GM18519 (cell line): Measurements from ENCODE around the gene NTRK2.

ENCODE experiments used
- ATAC-seq: cut with Tn5 transposase; IDR thresholded peaks from one replicate; pipeline ENCODE4 v1.9.1; 2021; ENCODE audit warnings: mild to moderate bottlenecking, moderate library complexity; ENCODE audit not compliant: unreplicated experiment, low FRiP score

The NTRK2 gene

DNA sequence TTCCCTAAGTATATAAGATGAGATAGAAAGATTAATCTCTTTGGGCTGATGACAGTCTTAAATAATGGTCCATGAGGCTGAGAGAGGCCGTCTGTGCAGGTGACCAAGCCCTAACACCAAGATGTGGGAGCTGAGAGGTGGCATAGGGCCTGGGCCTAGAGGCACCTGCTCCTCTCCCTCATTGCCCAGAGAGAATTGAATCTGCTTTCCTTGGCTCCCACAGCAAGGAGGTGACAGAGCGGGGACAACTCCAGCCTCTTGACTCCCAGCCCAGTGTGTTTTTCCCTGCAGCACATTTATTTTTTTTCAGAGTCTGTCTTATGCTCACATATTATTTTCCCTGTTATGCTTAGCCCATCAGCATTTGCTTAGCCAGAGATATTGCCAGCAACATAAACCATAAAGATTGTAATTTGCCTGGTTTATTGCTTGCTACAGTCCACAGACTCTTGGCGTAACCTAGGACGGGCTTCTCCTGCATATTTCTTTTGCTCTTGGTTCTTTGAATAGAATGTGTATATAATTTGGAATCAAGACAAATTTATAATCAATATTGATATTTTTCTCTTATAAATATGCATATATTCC is 105.6 kb downstream of the NTRK2 start:
- no peak for ATAC-seq

DNA sequence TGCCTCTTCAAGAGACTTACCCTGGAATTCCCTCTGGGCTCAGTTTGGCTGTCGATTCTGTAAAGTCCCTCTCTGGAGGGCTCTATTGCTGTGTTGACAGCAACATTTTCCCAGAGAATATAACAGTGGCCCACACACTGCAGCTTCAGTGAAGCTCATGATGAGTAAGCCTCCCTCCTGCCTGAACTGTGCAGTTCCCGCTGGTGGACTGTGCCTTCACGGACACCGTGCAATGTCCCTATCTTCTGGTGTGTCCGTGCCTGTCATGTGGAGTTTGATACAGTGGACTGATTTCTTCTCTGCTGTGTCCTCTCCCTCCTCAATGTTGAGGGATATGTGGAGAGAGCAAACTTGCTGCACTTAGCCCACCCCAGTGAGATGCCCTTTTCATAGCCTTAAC is 109.0 kb downstream of the NTRK2 start:
- no peak for ATAC-seq

DNA sequence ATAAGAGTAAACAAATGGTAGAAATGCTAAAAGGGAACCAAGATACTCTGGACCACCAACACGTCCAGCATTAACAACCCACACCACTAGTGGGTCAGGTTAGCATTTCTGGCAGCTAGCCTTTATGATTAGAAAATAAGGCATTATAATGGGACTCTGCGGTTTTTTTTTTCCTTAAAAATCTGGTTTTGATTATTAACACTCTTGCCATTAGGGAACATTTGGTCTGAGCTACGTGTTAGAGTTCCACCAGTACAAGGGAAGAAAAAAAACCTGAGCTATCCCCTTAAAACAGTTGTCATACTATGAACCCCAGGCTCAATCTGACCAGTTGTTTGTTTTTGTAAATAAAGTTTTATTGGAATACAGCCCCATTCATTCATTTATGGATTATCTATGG is 110.4 kb downstream of the NTRK2 start:
- no peak for ATAC-seq

DNA sequence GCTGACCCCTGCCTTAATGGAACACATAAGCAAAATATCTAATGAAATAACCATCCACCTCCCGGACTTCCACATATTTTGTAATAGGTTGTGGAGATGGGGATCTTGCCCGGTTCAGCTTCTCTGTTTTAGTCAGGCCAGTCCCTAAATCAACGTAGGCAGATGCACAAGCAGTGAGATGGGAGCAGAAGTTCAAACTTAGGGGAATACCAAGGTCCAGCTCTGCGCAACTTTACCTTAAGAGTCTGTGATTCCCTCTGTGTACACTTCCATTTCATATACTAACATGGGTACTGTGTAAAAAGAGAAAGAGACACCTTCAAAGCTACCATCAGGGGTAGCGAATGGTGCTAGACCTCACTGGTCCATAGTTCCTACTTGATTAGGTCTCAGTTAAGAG is 110.9 kb downstream of the NTRK2 start:
- ATAC-seq = no peak

DNA sequence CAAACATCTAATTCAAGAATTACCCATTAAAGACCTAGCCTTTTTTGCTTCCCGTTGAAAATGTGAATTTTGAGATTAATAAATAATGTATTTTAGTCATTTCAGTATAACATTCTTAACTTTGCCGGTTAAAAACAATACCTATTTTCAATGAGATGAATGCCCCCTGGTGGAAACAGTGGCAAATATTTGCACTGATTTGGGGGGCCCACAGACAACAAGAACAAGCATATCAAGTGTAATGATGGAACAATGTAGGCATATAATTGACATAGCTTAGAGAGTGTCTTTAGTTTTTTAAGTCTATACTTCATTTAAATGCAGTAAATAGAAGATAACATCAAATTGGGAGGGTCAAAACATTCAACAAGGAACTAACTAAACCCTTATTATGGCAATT is 111.9 kb downstream of the NTRK2 start:
- ATAC-seq = no peak

DNA sequence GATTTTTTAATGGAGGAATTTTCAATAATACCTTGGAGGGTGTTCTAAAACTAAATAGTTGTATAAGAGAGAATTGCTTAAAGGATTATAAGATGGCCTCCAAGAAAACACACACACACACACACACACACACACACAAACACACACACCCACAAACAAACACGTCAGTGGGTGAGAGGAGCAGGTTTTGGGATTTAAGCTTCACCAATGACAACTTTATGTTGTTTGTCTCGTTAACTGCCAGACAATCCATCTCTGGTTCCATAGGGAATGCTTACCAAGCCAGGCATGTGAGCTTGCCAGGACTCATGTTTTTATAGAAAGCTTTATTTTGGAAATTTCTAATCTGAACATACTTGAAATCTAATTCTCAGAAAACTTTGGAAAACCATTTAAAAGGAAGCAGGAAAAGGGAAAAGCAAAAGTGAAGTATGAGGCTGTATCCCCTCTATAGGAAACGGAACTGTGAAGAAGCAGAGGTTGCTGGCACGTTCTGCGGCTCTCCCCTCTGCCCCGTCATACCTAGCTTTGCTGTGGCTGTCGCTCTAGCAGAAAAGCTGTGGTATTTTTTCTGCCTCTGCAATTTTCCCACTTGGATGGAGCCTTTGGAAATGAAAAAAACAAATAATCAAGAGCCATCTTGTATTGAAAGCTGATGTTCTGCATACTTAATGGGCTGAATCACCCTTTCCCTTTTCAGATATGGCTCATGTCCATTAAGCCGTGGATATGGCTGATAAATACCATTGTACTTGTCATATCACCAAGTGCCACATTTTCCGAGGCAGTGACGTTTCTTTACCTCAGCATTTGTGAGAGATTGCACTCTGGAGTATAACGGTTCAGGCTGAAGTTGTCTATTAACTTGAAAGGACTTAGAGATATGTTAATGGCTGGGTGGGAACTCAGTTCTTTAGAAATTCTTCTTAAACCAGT is 112.7 kb downstream of the NTRK2 start:
- no peak for ATAC-seq

DNA sequence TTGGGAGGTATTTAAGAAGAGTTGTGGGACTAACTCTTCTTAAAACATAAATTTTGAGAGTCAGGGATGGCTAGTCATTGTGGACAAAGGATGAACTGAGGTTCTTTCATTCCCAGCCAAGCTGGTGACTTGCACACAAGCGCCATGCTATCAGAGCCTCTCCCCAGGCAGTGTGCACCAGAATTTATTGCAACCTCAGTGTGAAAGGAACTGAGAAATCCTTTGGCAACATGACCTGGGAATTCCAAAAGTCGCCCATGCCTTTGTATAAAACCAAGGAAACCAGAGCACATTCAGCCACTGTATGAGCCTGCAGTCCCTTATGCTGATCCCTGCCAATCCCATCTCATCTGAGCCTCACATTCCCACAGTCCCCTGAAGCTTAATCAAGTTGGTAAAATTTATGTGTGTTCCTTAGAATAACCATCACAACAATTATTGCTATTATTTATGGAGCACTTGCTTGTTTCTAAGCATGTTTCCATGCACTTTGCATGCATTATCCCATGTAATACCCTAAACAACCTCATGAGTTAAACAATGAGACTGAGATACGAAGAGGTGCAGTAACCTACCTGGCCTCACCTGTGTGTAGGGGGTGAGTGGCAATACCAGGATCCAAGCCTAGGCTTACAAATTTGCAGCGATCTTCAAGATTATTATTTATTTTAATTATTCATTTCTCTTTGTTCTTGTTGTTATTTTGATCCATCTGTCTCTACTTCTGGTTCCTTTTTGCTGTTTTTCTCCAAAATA is 116.4 kb downstream of the NTRK2 start:
- no peak for ATAC-seq

DNA sequence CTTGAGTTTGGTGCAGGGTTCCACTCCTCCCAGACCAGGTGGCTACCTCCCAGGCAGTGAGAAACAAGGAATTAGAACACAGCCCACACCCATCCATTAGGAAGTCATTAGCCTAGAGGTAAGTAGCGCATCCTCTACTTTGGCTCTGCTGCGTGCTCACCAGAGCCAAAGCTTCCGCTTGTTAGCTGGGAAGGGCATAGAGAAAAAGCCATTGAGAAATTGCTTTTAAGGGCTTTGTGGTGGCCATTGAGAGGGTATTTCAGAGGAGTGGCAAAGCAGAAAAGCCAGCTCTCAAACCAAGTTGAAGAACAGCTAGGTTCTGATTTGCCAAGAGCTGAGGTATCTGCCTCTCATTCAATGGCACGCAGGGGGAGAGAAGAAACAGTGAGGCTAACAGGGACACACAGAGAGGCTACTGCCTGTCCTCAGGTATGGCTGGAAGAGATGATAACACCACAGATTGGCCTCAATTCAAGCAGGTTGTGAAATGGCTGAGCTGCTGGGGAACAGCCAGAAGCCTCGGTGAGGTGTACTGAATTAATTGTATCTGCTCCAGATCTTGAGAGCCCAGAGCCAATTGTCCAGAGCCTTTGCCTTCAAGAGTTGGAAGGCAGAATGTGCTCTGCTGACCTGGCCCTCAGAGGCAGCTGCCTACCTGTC is 119.4 kb downstream of the NTRK2 start:
- ATAC-seq = no peak

DNA sequence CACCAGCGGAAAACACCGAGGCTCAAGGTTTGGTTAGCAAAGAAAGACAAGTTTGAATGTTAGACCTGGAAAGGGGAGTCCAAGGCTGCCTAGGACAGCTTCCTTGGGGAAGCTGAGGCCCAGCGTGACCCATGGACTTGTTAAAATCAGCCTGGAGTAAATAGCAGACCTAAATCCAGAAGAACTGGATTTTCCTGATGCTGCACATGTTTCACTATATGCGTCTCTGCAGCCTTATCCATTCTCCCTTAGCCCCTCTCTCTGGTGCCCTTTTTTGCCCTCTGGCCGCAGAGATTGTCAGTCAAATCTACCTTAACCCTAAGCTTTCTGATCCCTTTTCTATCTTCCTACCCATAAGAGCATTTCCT is 119.9 kb downstream of the NTRK2 start:
- no peak for ATAC-seq

DNA sequence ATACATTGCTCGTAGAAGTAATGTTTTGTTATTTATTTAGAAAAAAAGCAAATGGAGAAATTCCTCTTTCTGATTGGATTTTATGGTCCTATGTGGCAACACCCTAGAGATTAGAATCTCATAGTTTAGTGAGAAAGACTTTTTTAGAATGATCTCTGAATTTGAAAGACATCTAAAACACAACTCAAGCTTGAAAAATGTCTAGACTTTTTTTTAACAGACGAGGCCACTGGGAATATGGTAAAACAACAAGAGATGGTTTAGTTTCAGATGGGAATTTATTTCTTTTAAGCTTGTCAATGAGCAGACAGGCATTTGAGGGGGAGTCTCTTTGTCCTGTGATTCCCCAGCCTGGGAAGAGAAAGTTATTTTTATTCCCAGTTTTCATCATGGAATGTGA is 122.1 kb downstream of the NTRK2 start:
- ATAC-seq = no peak

DNA sequence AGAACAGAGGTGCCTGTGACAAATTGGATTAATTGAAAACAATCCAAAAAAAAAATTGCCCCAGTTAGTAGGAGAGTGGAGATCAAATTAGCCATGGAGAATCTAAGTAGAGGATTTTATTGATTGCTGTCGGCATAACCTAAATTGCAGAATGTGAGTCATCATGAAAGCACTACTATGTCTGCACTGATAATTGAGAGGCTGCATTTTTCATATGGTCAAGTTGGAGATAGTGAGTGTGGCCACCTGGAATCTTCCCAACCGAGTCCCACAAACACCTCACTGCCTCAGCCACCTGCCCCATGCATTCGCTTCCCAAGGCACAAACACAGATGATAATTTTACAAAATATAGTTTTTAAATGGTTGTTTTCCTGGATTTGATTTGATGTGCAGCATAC is 123.7 kb downstream of the NTRK2 start:
- no peak for ATAC-seq

DNA sequence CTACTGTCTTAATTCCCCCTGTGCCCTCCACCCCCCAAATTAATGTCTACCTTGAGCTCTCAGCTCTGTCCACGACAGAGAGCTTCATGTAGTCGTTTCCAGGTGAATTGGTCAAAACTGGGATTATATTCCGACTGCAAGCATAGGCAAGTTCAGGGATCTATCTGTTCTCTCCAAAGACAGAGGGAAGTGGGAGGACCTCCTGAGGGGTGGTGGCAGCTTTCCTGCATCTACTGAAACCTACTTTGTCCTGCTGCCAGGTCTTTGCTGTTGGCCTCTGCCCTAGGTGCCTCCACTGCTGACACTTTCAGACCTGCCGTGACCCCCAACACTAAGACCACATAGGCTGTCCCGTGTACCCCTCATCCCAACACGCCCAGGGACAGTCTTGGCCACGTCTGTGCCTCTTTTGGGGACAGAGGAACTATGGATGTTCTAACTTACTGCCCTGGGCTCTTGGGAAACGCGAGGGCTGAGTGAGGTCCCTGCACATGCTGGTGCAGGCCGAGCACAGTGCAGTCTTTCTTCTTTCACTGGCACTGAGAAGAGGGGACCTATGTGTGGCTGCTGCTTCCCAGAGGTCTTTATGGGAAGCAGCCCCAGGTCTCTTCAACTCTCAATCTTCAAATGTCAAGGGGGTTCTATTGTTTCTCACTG is 125.6 kb downstream of the NTRK2 start:
- ATAC-seq = no peak

DNA sequence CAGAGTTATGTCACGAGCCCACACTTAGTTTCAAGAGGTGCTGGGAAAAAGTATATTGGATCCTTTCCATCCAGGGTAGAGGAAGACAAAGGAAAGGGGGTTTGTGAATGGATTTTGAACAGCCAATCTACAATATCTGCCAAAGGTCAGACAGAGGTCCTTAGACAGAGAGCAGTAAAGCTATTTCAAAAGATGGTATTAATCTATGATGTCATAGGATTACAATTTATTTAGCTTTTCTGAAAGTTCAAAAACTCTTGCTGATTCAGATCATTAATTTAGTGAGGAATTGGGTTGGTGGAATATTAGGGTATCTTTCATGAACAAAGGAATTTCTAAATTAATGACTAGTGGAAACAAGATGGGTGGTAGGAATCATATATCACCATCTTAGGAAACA is 126.9 kb downstream of the NTRK2 start:
- ATAC-seq = no peak

DNA sequence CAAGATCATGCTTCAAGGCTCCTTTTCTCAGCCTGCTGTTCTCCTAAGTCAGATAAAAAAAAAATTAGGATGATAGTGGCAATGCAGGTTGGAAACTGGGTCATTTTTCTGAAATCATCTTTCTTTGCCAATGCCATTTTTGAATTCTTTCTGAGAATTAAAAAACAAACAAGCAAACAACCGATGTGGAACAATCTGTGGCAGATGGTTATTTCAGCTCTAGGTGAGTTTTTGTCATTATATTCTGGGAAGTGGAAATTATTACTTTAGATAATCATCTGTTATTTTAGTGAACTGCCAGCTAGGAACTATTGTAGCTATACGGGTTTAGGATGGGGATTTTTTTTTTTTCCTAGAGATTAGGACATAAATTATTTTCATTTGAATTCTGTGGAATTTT is 129.7 kb downstream of the NTRK2 start:
- ATAC-seq = no peak

DNA sequence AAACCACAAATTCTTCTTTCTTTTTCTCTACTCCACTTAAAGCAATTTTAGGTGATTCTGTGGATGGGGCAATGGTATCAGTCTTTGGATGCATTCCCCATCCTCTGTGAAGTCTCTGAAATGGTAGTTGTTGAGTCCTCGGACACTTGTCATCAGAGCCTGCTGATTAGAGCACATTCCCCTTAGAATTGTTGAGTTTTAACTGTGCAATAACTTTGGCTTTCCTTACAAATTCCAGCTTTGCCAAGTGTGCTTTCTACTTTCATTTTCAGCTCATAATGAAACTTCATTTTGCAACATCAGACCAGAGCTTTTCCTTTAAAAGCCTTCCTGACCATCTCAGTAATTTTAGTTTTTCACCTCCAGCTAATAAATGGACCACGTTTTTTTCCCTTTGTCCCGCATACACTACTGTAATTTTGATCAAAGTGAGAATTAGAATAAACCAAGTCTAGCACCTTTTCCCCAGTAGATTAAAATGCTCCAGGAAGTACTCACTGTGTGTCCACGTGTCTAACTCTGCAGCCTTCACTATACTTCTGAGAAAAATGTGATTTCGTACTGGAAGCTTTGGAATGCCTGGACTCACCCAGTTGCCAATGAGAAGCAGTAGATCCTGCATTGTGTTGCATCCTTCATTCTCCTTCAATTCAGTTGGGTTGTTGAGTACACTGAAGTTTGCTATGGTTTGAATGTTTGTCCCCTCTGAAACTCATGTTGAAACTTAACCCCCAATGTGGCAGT is 135.6 kb downstream of the NTRK2 start:
- no peak for ATAC-seq

DNA sequence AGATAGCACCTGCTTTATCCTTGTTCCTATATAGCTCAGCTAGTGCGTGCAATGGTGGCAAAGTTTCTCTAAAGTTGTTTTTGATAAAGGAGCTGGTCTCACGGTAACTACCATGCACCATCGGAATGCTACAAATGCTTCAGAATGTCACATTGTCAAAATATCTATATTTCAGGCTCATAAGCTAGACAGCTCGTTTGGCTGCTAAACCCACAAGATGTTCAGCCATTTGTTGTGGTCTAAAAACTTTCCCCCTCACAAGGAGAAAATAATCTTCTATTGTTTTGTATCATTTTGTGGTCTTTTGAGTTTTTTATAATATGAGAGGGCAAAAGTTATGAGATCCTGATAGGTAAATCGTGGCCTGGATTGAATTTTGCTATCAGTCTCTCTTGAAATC is 137.9 kb downstream of the NTRK2 start:
- no peak for ATAC-seq

DNA sequence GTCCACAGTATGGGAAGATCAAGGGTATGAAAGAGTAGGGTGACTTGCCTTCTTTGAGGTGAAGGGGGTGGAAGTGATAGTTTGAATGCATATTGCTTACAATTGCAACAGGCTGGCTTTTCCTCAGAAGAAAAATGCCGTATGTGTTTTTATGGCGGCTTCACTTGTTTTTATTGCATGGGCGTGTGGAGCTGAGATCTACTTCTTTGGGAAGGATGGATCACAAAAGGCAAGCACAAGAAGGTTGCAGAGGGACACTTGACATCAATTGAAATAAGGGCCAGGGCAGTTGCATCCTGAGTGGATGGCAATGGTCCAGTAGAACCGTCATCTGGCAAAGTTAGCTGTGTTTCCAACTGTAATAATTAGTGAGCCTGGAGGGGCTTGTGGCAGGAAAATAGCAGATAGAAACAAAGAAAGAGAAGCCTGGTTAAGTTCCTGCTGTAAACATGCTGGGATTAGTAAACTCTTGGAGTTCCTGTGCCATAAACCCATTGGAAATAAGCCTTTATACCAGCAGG is 138.4 kb downstream of the NTRK2 start:
- ATAC-seq = no peak

DNA sequence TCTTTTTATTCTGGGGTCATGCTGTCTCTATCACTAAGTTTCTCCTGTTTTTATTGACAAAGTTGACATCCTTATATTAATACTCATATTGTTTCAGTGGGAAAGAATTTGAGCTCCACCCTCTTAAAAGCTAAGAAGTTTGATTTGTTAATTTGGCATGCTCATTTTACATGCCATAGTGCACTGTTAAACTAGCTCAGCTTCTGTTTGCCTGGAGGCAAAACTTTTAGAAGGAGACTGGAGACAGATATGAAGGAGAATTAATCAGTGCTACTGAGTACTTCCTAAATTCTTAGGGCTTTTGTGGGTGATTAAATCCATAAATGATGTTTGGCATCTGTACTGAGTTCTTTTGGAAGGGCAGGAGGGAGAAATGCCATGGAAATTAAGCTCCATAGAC is 138.9 kb downstream of the NTRK2 start:
- ATAC-seq = no peak

DNA sequence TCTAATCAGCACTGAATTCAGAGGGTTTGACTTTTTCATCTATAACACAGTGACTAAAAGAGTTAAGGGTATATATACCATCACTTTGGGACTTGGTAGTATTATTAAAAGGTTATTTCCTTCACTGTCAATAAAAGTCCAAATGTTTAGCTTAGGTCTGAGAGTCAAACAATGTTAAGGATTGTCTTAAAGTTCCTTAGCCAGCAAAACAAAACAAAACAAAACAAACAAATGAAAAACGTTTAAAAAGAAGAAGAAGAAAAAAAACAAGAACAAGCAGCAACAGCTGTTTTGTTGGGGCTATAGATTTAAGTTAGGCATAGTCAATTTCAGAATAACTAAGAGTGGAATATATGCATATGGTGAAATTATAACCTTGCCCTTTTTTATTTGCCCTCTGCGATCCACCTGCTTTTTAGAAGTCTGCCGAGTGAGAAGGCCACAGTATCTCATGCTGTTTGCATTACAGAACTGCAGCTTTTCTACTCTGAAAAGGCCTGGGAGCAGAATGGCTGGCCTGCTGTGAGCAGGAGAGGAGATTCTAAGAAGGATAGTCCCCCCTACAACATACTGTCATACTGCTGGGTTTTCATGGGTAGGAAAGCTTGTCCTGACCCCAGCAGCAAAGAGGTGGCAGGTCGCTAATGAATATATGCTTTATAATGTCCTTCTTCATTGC is 141.7 kb downstream of the NTRK2 start:
- ATAC-seq = no peak
